B cell (primary cell): Measurements from ENCODE around the gene GPRIN2.
"Not testable (repeated sequence)": the region's sequence is repeated elsewhere in the genome, so short reads cannot be mapped to it uniquely, and the experiment has no call there.

Experiments
- EZH2 ChIP-seq: IDR thresholded peaks from 2 replicates; pipeline ENCODE4 v1.6.1; 2012; ENCODE audit warnings: borderline replicate concordance, low read depth, mild to moderate bottlenecking, moderate library complexity, low read length; ENCODE audit not compliant: insufficient read depth, poor library complexity, severe bottlenecking
- TF ChIP-seq, protein P1 (sequence below): fragments of 200-600 bp; IDR thresholded peaks from one replicate; pipeline ENCODE4 v1.8.0; 2022; ENCODE audit warnings: antibody characterized with exemption, mild to moderate bottlenecking

- not testable (repeated sequence) for TF ChIP-seq EZH2
- TF ChIP-seq, protein P1, sequence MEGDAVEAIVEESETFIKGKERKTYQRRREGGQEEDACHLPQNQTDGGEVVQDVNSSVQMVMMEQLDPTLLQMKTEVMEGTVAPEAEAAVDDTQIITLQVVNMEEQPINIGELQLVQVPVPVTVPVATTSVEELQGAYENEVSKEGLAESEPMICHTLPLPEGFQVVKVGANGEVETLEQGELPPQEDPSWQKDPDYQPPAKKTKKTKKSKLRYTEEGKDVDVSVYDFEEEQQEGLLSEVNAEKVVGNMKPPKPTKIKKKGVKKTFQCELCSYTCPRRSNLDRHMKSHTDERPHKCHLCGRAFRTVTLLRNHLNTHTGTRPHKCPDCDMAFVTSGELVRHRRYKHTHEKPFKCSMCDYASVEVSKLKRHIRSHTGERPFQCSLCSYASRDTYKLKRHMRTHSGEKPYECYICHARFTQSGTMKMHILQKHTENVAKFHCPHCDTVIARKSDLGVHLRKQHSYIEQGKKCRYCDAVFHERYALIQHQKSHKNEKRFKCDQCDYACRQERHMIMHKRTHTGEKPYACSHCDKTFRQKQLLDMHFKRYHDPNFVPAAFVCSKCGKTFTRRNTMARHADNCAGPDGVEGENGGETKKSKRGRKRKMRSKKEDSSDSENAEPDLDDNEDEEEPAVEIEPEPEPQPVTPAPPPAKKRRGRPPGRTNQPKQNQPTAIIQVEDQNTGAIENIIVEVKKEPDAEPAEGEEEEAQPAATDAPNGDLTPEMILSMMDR, result not testable (repeated sequence)
Measured at GRCh38 chr10:46573884-46574283, 17.4 kb upstream of the GPRIN2 start.
